ENCODE measurements around the gene ALOX5AP.
A peak's percentile ranks its signal among the peaks of the same experiment; 100 is the strongest.
"Not testable (repeated sequence)": the region's sequence is repeated elsewhere in the genome, so short reads cannot be mapped to it uniquely, and the experiment has no call there.

The ALOX5AP gene

DNA sequence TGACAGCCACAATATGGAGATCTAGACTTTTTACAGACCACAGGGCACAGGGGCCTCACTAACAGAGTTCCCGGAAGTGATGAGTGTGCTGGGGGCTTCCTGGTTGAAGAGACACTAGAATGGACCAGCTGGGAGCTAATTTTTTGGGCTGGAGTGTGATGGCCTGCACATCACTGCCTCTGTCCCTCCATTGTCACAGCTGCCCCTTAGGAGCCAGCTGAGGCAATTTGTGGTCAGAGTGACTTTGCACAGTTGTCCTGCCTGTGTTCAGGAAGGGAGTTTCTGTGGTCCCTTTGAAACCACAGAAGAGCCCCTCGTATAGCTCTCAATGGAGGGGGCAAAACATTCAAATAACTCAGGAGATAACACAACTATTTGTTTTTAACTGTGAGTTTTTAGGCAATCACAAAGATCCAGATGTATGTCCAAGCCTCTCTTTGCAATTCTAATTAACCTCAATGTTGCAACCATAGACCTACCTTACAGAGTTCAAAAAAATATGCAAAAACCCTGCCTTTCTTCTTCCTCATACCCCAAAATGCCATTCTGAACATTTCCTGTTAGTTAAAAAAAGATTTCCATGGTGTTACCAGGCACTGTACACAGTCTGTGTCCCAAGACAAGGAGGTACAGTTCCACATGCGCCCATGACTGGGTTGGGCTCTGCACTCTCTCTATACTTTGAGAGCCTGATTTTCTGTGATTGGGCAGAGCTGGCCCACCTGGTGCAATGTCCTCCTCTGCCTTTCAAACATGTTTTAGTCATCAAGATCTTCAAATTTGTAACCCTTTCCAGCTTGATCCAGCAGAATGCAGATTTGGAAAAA, 2.4 kb downstream of the ALOX5AP start:
- DNase-seq = no peak

GRCh38 chr13:30738526-30739236, 3.3 kb downstream of the ALOX5AP start:
- DNase-seq = no peak

DNA sequence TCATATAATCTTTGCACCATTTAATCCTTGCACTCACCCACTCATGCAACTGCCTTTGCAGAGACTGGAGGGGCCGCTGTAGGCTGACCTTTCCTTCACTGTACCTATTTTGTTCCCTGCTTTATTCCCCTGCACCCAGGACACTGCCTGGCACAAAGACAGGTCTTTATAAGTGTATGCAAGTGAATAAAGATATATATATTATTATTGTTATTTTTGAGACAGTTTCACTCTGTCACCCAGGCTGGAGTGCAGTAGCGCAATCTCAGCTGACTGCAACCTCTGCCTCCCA, 3.8 kb downstream of the ALOX5AP start:
- DNase-seq = no peak

DNA sequence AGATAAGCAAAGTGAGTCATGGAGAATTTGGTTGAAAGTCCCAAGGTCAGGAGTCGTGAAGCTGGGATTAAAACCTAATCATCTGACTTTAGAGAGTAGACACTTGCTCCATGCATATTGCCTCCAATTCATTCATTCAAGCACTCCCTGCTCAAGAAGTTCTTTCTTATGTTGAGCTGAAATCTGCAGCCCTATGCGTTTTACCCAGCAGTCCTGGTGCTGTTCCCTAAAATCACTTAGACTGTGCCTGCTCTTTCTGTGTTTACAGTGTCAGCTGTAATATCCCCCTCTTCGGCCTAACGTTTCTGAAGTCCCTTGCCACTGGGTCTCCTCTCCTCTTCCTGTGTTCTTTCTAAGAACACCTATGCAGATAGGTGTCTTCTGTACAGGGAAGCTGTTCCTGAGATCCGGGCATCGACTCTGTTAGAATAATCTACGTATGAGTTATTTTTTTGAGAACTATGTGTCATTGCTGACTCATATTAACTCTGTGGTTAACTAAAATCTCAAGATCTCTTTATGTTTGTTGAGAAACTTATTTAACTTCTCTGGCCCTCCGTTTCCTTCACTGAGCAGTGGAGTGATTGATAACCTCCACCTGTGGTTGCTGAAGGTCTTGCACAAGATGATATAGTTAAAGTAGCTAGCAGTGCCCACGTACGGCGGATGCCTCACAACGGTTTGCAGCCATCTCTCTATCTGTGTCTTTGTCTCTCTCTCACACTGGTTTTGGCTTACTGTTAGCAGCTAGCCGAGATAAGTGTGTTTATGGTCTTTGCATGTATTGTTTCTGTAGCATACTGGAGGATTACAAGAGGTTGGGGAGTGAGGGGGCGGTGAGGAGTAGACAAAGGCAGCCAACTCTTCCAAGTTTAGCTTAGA, 4.7 kb downstream of the ALOX5AP start:
- peak in 1 of 58 donors; percentile 4 for DNase-seq

GRCh38 chr13:30742901-30743300, 7.6 kb downstream of the ALOX5AP start:
- no peak for DNase-seq

DNA sequence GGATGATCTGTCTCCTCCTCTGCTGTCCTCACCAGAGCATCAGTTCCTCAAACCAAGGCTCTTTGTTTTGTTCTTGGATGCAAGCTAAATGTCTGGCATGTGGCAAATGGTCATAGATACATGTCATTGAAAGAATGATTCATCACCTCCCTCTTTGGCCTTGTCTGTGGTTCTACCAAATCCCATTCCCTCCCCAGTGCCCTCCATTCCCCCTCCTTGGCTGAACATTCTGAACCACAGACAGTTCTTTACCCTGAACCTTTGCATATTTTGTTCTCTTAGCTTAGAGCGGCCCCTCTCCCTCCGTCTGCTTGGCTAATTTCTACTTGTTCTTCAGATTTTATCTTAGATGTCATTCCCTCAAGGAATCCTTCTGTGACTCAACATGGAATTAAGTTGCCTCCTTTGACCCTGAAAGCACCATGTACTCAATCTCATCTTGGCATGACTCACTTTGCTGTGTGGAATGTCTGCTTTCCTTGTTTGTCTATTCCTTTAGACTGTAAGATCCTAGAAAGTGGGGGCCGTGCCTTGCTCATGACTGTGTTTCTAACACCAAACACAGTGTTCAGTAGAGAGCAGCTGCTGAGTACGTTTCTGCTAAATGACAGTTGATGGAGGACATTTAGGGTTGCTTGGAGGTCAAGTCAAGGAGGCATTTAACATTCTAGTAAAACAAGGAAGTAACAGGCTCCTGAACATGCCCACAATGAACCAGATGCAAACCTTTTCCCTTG, 8.1 kb downstream of the ALOX5AP start:
- no peak for DNase-seq

GRCh38 chr13:30744056-30744680, 8.8 kb downstream of the ALOX5AP start:
- no peak for DNase-seq

DNA sequence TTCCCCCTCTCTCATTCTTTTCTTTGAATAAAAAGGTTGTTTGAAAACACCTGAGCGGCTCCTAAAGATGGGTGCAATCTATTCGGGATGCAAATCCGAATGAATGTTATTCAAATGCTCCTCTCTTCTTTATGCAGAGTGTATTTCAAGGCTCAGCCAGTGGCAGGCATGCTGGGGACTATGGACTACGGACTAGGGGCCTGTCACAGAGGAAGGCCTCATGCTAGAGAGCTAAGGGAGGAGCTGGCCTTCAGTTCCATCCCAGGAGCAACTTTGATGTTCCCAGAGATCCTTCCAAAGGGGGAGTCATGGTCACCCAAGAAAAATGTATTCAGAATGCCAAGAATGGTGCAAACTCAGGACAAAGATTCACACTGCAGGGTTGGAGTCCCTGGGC, 9.3 kb downstream of the ALOX5AP start:
- DNase-seq = no peak

DNA sequence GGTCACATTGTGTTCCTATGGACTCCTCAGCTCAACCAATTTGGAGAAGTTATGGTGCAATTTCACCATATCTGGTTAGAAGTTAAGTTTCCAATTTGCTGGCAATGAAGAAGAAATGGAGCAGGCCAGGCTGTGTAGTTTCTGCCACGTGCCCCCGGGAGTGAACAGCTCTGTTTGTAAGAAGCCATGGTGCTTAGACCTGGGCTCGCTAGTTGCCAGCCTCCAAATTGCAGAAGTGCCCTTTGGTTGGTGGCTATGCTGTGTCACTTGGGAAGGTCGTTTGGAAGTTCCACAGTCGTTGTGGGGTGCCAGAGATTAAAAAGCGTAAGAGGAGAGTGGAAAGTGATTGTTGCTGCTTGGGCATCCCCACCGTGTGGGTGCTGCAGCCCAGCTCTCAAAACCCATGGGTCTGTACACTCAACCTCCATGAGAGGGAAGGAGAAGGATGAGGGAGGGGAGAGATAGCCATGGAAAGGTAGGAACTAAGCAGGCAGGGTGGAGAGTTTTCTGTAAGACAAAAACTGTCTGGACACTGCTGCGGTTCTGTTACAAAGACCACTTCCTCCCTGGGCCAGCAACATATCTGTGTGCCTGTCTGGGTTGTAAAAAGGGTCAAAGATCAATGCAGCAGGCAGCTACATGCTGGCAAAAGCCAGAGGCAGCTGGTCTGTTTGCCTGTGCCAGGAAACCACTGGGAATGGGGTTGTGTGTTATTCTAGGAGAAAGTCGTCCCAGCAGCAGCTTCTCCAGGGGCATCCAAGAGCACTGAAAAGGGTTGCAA, 10.8 kb downstream of the ALOX5AP start:
- DNase-seq = peak in 1 of 58 donors; percentile 21

DNA sequence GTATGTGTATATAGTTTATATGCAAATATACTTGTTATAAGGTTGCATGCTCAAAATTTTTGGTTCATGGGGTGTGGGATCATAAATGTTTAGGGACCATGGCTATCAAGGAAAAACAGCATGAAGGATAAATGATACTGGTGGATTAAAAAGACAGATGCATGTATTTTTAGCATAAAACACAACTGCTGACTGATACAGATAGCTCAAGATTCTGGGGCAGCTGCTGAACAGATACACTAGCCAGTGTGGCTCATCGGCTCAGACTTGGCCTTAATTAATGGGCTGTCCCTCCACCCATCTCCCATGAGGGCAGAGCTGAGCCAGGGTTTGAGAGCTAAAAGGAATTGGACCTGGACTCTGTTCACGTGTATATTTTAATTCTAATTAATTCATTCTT, 11.4 kb downstream of the ALOX5AP start:
- DNase-seq = no peak

DNA sequence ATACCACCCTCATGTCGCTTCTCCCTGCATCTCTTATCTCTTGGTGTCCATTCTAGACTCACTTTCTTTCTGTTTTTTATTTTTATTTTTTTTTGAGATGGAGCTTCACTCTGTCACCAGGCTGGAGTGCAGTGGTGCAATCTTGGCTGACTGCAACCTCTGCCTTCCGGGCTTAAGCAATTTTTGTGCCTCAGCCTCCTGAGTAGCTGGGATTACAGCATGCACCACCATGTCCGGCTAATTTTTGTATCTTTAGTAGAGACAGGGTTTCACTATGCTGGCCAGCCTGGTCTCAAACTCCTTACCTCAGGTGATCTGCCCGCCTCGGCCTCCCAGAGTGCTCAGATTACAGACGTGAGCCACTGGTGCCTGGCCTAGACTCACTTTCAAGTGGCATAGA, 12.5 kb downstream of the ALOX5AP start:
- DNase-seq = not testable (repeated sequence)

- DNase-seq = no peak
These were observed 13.4 kb downstream of the ALOX5AP start for GRCh38 chr13:30748717-30749116.

DNA sequence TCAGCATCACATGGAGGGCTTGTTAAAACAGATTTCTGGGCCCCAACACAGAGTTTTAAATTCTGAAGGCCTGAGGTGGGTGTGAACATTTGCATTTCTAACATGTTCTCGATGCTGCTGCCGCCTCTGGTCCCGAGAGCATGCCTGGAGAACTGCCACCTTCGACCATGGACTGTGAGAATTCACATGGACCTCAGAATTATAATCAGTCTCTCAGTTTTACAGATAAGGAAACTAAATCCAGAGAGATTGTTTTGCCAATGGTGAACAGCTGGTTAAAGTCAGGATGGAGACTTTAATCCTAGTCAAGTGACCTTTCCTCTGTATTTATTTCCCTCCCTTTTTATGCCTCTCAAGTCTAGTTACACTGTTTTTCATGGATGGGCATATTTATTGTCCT, 14.7 kb downstream of the ALOX5AP start:
- no peak for DNase-seq

GRCh38 chr13:30751183-30751933, 16.0 kb downstream of the ALOX5AP start:
- no peak for DNase-seq

- no peak for DNase-seq
These were observed 17.0 kb downstream of the ALOX5AP start for GRCh38 chr13:30752201-30752797.

- no peak for DNase-seq
These were observed 17.8 kb downstream of the ALOX5AP start for GRCh38 chr13:30753030-30753616.

DNA sequence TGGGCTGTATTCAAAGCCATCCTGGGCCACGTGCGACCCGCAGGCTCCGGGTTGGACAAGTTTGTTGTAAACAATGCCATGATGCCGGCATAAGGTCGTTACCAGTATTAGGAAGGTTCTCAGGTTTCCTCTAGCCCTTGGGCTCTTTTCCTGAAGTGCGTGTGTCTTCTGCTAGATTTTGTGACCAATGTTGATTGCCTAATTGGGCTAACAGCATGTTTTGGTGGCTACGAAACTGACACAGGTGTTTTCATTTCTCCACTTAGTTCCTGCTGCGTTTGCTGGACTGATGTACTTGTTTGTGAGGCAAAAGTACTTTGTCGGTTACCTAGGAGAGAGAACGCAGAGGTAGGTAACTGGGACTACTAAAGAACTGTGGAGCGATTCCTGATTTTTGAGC, 20.3 kb downstream of the ALOX5AP start:
- DNase-seq = no peak

DNA sequence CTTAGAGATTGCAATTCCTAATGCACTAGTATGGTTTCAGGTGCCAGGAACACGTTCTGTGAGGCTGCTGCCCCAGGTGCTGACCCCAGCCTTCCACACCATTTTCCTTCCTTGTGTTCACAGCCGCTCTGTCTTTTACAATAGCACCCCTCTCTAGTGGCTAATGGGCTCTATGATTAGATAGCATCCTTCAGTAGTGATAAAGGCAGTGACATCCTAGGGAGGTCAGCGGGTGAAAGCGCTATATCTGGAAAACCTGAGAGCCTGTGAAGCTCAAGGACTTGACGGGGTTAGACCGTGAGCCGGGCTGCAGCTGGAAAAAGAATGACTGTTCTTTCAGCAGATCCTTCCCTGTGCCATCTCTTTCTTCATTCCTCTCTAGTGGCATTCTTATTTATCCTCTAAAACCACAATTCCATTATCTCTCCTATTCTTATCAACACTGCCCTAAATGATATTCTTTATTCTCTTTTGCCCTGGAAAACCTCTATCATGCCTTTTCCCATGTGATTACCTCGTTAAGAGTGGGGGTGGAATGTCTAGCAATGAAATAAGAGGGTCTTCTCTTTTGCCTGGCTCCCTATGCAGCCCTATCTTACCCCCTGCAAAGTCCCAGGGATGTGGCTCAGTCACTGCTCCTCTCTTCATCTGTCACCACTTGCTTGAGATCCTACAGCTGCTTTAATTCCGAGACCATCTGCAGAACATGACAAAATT, 21.8 kb downstream of the ALOX5AP start:
- no peak for DNase-seq
